B cell (primary cell): ENCODE data around the gene PIK3R4.

ENCODE experiments used
- EZH2 ChIP-seq: IDR thresholded peaks from 2 replicates; pipeline ENCODE4 v1.6.1; 2012; ENCODE audit warnings: borderline replicate concordance, low read depth, mild to moderate bottlenecking, moderate library complexity, low read length; ENCODE audit not compliant: insufficient read depth, poor library complexity, severe bottlenecking
- TF ChIP-seq, protein P1 (sequence below): fragments of 200-600 bp; IDR thresholded peaks from one replicate; pipeline ENCODE4 v1.8.0; 2022; ENCODE audit warnings: antibody characterized with exemption, mild to moderate bottlenecking

- TF ChIP-seq, protein P1, sequence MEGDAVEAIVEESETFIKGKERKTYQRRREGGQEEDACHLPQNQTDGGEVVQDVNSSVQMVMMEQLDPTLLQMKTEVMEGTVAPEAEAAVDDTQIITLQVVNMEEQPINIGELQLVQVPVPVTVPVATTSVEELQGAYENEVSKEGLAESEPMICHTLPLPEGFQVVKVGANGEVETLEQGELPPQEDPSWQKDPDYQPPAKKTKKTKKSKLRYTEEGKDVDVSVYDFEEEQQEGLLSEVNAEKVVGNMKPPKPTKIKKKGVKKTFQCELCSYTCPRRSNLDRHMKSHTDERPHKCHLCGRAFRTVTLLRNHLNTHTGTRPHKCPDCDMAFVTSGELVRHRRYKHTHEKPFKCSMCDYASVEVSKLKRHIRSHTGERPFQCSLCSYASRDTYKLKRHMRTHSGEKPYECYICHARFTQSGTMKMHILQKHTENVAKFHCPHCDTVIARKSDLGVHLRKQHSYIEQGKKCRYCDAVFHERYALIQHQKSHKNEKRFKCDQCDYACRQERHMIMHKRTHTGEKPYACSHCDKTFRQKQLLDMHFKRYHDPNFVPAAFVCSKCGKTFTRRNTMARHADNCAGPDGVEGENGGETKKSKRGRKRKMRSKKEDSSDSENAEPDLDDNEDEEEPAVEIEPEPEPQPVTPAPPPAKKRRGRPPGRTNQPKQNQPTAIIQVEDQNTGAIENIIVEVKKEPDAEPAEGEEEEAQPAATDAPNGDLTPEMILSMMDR = no peak
- TF ChIP-seq EZH2 = no peak
Measured at GRCh38 chr3:130711565-130712324, 34.9 kb downstream of the PIK3R4 start.
